ENCODE measurements around the gene DNLZ. TPM values are rescaled to one million over a fixed set of nuclear protein-coding genes. Genes with fewer than 3 reads are reported as not detected.

The DNLZ gene
- total RNA-seq, 1 donor from 2014 or later: 31.5 TPM

DNA sequence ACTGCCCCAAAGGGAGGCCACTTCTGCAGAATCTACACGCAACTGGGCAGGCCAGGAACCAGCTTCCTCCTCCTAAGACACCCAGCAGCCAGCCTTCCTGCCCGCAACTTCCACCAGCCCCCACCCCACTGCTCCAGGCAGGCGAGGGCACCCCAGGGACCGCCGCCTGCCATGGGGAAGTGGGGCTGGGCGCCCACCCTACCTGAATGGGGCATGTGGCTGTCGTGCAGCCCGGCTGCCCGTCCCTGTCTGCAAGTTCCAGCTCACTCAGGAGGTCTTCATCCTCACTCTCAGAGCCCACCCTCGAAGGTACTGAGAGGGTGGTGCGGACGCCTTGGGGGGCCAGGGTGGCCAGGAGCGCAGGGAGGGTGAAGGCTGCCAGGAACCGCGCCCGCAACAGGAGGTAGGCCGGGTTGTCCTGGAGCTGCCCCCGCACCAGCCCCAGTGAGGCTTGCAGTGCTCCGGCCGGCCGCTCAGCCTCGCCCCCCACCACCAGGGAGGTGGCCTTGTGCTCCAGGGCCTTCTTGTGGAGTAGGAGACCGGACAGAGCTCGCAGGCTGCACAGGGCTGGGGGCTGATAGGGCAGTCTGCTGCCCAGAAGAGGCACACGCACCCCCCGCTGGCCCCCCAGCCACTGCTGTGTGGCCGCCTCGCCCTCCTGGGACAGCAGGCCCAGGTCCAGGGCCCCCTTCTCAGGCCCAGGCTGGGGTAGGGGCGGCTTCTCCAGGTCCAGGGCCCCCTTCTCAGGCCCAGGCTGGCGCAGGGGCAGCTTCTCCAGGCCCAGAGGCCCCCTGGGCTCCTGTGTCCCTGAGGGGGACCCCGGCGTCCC, 14.0 kb upstream of the DNLZ start:
- intact Hi-C loops (cut with micrococcal nuclease): no loop called here
- Mint-ChIP-seq H3K4me1 (no peaks in the 10 kb centered on the region), H3K9me3 (no peaks in the 10 kb centered on the region), H3K4me3 (no peak overlapping the region), H3K36me3 (ENCODE audit: low read depth) (peaks cover 4% of the 10 kb centered on the region), H3K27ac (no peak overlapping the region), H3K27me3 (no peaks in the 10 kb centered on the region)
- no peak for DNase-seq

DNA sequence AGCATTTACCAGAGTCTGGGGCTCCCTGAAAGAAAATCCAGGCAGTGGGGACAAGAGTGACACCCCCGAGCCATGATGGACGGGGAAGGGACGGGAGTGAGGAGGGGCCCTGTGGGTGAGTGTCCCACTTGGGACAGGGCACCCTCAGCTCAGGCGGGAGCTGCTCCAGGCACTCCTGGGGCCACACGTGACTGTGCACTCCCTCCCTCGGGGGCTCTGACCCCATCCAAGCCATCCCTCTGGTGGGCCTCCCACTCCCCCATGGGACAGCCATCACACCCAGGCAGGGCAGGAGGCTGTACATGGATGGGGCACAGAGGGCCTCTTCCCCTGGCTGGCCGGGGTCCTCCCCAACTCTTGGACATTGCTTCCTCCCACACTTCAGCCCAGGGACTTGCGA, 12.9 kb upstream of the DNLZ start:
- H3K36me3 Mint-ChIP-seq (ENCODE audit: low read depth): no peaks in the 10 kb centered on the region
- no peak overlapping the region for H3K4me3 Mint-ChIP-seq
- no peaks in the 10 kb centered on the region for H3K4me1 Mint-ChIP-seq
- intact Hi-C loops (cut with micrococcal nuclease): no loop called here
- H3K9me3 Mint-ChIP-seq: no peaks in the 10 kb centered on the region
- no peak for DNase-seq
- H3K27me3 Mint-ChIP-seq: no peaks in the 10 kb centered on the region
- no peak overlapping the region for H3K27ac Mint-ChIP-seq

DNA sequence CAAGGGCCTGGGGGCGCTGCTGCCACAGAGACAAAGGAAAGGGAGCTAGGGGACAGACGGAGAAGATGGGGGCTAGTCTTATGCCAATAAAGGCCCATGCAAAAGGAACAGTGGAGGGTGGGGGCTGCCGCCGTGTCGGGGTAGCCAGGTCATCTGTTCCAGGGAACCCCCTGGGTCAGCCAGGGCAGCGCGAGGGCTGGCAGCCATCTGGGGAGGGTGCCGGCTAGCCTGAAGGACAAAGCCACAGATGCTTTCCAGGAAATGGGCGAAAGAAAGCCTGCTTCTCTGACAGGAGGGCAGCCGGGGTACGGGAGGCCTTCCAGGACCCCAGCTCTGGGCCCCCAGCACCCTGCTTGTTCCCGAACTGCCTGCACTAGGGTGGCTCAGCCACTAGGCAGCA, 11.6 kb upstream of the DNLZ start:
- H3K27me3 Mint-ChIP-seq: no peaks in the 10 kb centered on the region
- H3K4me1 Mint-ChIP-seq: no peaks in the 10 kb centered on the region
- DNase-seq: no peak
- H3K36me3 Mint-ChIP-seq (ENCODE audit: low read depth): no peaks in the 10 kb centered on the region
- intact Hi-C loops (cut with micrococcal nuclease): no loop called here
- H3K27ac Mint-ChIP-seq: no peak overlapping the region
- H3K4me3 Mint-ChIP-seq: no peak overlapping the region
- H3K9me3 Mint-ChIP-seq: no peaks in the 10 kb centered on the region

DNA sequence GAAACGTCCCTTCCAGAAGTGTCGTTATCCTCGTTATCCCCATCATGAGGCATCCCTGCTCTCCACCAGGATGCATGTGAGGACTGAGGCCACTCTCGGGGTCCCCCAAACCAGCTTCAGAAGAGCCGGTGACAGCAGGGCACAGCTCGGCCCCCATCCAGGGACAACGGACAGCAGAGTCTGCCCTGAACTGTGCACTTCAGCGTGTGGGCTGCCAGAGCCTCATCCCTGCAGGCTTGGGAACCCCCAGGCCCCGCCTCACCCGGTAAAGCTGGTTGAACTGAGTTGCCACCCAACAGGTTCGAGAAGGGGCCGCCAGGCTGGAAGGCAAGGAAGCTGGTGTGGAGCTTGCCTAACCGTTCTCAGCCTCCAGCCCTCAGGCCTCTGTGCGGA, 10.6 kb upstream of the DNLZ start:
- intact Hi-C loops (cut with micrococcal nuclease): no loop called here
- Mint-ChIP-seq H3K36me3 (ENCODE audit: low read depth) (no peaks in the 10 kb centered on the region), H3K27me3 (no peaks in the 10 kb centered on the region), H3K4me1 (no peaks in the 10 kb centered on the region), H3K4me3 (no peak overlapping the region), H3K27ac (no peak overlapping the region), H3K9me3 (no peaks in the 10 kb centered on the region)
- DNase-seq: no peak

DNA sequence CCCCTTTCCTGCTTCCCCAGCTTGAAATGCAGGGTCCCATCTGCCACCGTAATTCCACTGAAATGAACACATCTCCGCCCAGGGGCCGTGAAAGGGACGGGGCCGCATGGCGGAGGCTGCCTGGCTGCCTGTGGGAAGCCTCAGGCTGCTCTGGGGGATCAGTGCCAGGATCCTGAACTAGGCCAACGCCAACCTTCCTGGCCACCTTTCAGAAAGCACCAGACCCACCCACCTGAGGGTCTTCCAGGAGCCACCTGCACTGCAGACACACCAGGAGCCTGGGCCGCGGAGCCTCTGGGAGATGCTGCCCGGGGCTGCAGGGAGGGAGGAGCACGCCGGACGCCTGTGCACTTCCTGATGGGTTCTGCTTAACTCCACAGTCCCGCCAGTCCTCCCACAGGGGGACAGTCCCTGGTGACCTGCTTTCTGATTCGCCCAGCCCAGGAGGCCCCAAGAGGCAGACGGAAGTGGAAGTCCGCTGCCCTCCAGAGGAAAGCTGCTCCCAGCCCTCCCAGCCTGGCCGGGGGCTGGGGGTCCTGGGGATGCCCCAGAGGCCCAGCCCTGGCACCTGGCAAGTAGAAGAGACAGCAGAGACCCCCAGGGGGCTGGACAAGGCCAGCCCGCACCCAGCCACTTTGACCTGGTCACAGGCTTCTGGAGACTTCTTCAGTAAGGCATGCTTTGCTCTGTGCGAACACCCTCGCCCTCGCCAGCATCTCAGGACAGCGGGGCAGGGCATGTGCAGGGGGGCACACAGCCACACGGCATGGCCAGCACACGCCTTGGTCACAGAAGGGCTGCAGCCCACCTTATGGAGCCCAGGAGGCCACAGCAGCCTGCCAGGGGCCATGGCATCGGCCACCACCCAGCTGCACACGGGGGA, 10.0 kb upstream of the DNLZ start, which contains the start of gene CARD9:
Gene CARD9, minus strand, starts transcription at position 370 of the 883 bp plus-strand sequence. CDS start 1,591 bp downstream, outside the sequence.
- DNase-seq: no peak
- intact Hi-C loops (cut with micrococcal nuclease): no loop called here
- H3K27ac Mint-ChIP-seq: peak within 1 kb of the TSS; percentile 34
- no peaks in the 10 kb centered on the region for H3K36me3 Mint-ChIP-seq (ENCODE audit: low read depth)
- H3K9me3 Mint-ChIP-seq: no peaks in the 10 kb centered on the region
- H3K4me1 Mint-ChIP-seq: no peaks in the 10 kb centered on the region
- H3K27me3 Mint-ChIP-seq: no peaks in the 10 kb centered on the region
- peak within 1 kb of the TSS; percentile 66 for H3K4me3 Mint-ChIP-seq

DNA sequence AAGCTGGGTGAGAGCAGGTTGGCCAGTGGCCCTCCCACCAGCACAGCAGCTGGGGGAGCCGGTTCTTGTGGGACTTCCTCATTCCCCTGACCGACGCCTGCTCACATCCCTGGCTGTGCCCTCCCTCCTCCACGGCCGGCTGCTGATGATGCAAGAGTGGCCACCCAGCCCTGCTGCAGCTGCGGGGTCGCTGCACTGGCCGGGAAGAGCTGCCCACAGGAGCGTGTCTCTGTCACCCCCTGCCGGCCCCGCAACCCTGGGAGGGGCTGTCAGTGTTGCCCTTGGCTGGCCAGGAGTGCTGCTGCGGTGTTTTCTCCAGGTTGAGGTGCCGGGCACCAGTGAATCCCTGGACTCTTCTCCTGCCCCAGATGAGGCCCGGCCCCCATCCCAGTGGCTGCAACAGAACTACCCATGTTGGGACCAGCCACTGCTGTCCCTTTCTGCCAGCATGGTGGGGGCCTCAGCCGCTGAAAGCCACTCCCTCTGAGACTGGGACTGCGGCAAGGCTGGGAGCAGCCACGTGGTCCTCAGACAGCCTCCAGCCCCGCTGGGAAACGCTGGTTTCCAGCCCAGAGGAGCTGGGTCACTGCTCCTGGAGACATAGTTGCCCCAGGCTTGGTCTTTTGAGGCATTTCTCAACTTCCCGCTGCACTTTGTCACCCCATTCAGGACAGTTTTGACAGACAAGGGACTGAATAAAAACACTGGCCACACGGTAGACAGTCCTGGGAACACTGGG, 9.2 kb upstream of the DNLZ start:
- H3K27ac Mint-ChIP-seq: peak overlapping the region; percentile 34
- H3K4me3 Mint-ChIP-seq: peak overlapping the region; percentile 66
- no peaks in the 10 kb centered on the region for H3K27me3 Mint-ChIP-seq
- H3K9me3 Mint-ChIP-seq: no peaks in the 10 kb centered on the region
- H3K4me1 Mint-ChIP-seq: no peaks in the 10 kb centered on the region
- intact Hi-C loops (cut with micrococcal nuclease): no loop called here
- no peaks in the 10 kb centered on the region for H3K36me3 Mint-ChIP-seq (ENCODE audit: low read depth)
- DNase-seq: no peak

DNA sequence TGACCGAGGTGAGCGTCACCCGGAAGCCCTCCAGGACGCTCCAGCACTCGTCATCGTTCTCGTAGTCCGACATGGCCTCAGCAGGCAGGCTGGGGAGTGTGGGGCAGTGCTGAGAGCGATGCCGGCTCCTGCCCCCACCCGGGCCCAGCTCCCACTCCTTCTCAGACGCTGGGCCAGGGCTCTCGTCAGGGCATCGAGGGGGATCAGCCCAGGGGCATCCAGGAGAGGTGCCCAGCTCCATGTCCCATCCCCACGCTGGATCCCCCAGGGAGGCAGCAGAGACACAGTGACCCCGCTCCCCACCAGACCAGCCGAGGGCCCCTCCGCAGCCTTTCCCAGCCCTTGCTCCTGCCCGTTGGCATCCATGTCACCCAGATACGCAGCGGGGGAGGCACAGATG, 8.5 kb upstream of the DNLZ start:
- no peaks in the 10 kb centered on the region for H3K36me3 Mint-ChIP-seq (ENCODE audit: low read depth)
- no peaks in the 10 kb centered on the region for H3K4me1 Mint-ChIP-seq

DNA sequence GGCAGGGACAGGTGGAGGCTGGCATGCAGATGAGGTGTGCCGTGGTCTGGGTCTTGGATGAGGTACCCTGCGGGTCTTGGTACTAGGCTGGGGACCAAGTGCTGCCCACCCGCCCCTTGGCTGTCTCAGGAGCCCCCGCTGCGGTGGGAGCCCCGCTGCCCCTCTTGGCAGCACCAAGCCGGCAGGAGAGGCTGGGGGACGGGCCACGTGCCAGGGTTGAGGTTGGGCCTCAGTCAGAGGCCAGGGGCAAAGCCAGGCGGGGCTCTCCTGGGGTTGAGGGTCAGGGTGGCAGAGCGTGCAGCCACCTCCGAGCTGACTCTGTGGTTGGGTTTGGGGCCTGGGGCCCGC, 8.0 kb upstream of the DNLZ start:
- H3K27ac Mint-ChIP-seq: no peak overlapping the region
- no peak for DNase-seq
- H3K4me3 Mint-ChIP-seq: no peak overlapping the region
- no peaks in the 10 kb centered on the region for H3K27me3 Mint-ChIP-seq
- intact Hi-C loops (cut with micrococcal nuclease): no loop called here
- no peaks in the 10 kb centered on the region for H3K4me1 Mint-ChIP-seq
- no peaks in the 10 kb centered on the region for H3K36me3 Mint-ChIP-seq (ENCODE audit: low read depth)
- no peaks in the 10 kb centered on the region for H3K9me3 Mint-ChIP-seq

More for the DNA sequence above, 8.5 kb upstream of the DNLZ start:
- Mint-ChIP-seq H3K27ac (no peak overlapping the region), H3K9me3 (no peaks in the 10 kb centered on the region), H3K4me3 (no peak overlapping the region), H3K27me3 (no peaks in the 10 kb centered on the region)
- no peak for DNase-seq
- intact Hi-C loops (cut with micrococcal nuclease): no loop called here

DNA sequence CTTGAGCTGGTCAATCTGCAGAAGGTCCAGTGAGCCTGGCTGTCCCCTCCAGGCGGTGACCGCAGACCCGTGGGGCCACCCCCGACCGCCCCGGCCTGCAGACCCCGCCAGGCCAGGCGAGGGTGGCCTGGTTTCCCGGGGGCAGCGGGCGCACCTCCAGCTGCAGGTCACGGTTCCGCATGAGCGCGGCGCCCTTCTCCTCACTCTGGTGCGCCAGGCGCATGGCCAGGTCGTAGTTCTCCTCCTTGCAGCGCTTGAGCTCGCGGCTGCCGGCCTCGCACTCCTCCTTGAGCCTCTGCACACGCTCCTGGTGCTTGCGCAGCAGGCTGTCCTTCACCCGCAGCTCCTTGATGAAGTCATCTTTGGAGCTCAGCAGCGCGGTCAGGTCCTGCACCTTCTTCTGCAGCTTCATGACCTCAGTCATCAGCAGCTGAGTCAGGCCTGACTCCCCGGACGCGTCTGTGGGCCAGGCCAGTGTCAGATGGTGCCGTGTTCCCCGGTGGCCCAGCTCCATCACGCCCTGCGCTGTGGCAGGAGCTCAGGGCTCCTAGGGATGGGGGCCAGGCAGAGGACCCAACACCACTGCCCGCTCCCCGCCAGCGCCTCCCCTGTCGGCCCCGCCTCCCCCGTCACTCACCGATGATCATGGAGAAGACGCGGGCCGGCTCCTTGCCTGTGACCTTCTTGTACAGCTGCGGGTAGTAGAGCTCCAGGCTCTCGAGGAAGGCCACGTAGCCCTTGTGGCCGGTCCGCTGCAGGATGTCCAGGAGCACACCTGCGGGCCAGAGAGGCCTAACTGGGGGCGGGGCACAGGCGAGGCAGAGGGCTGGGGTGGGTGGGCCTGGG, 7.4 kb upstream of the DNLZ start:
- H3K36me3 Mint-ChIP-seq (ENCODE audit: low read depth): no peaks in the 10 kb centered on the region
- H3K4me3 Mint-ChIP-seq: no peak overlapping the region
- H3K27ac Mint-ChIP-seq: no peak overlapping the region
- no peaks in the 10 kb centered on the region for H3K27me3 Mint-ChIP-seq
- intact Hi-C loops (cut with micrococcal nuclease): no loop called here
- H3K9me3 Mint-ChIP-seq: no peaks in the 10 kb centered on the region
- H3K4me1 Mint-ChIP-seq: no peaks in the 10 kb centered on the region
- no peak for DNase-seq

DNA sequence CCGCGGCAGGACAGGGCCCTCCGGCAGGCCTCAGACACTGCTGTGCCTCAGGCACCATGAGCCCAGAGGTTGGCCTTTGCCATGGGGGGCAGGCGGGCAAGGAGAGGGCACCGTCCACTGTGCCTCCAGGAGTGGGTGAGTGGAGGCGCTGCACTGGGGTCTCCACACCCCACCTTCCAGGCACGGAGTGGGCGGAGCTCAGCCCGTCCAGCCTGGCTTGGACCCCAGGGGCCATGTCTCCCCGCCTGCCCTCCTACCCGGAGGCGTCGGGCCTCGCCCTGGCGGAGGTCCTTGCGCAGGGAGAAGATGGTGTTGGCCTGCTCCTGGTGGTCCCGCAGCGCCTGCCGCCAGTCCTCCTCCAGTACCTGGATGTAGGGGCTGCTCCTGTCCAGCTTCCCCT, 6.5 kb upstream of the DNLZ start:
- Mint-ChIP-seq H3K36me3 (ENCODE audit: low read depth) (peaks cover 2% of the 10 kb centered on the region), H3K4me1 (no peaks in the 10 kb centered on the region), H3K4me3 (no peak overlapping the region), H3K27me3 (no peaks in the 10 kb centered on the region), H3K9me3 (no peaks in the 10 kb centered on the region), H3K27ac (no peak overlapping the region)
- intact Hi-C loops (cut with micrococcal nuclease): no loop called here
- no peak for DNase-seq

DNA sequence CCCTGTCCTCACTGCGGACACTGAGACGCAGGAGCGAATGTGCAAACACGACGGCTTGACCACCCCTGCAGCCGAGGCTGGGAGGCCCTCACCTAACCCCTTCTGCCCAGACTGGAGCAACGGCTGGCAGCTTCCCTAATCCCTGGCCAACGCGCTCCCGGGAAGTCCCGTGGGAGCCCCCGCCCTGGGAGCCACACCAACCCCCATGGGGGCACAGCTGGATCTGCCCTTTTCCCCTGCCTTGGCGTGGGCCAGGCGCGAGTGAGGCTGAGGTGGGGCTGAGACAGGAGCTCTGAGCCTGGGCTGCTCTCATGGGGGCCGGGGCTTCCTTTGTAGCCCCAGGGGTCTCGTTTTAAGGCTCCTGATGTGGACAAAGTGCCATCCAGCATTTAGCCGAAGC, 4.6 kb upstream of the DNLZ start:
- no peaks in the 10 kb centered on the region for H3K9me3 Mint-ChIP-seq
- no peak for DNase-seq
- peaks cover 5% of the 10 kb centered on the region for H3K36me3 Mint-ChIP-seq (ENCODE audit: low read depth)
- H3K27me3 Mint-ChIP-seq: no peaks in the 10 kb centered on the region
- H3K4me1 Mint-ChIP-seq: no peaks in the 10 kb centered on the region
- no peak overlapping the region for H3K4me3 Mint-ChIP-seq
- intact Hi-C loops (cut with micrococcal nuclease): no loop called here
- H3K27ac Mint-ChIP-seq: no peak overlapping the region

DNA sequence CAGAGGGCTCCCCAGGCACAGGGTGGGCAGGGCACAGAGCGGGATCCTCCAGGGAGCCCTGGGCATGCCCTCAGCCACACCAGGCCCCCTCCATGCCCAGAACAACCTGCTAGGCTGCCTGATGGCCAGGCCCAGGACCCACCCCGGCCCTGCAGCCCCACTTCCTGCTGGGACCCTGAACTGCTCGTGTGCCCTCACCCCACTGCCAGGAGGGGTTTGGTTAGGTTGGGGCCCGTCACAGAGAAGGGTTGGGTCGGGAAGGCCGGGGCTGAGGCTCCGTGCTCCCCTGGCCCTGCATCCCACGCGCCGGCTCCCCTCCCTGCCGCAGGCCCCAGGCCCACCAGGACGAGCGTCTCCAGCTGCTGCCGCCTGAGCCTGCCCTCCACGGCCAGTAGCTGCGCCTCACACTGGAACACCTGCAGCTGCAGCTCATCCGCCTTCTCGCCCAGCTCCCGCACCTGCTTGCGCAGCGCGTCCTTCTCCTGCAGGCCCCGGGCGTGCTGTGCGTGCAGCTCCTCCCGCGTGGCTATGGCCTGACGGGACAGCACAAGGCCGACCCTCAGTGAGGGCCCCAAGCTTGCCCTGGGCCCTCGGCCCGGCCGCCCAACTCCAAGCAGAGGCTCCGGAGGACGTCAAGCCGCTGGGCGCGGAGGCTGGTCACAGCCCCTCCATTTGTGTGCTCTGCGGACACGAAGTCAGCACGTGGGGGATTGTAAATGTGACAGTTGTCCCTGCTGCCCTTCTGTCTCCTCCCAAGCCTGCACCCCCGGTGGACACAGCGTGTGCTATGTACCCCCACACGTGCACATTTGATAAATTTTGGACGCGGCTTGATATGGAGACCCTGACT, 4.0 kb upstream of the DNLZ start:
- H3K4me3 Mint-ChIP-seq: no peak overlapping the region
- H3K36me3 Mint-ChIP-seq (ENCODE audit: low read depth): peaks cover 5% of the 10 kb centered on the region
- no peak overlapping the region for H3K27ac Mint-ChIP-seq
- intact Hi-C loops (cut with micrococcal nuclease): no loop called here
- peaks cover 4% of the 10 kb centered on the region for H3K4me1 Mint-ChIP-seq
- no peak for DNase-seq
- no peaks in the 10 kb centered on the region for H3K27me3 Mint-ChIP-seq
- no peaks in the 10 kb centered on the region for H3K9me3 Mint-ChIP-seq
